GM12892 (cell line): ENCODE measurements around the gene COL6A2.

Experiments
- POLR2A ChIP-seq: IDR thresholded peaks from 2 replicates; pipeline ENCODE4 v1.6.1; 2011; ENCODE audit warnings: low read depth, low read length, control low read depth
- POLR2AphosphoS5 ChIP-seq: IDR thresholded peaks from 2 replicates; pipeline ENCODE4 v1.6.1; 2011; ENCODE audit warnings: low read depth, low read length, control low read depth

DNA sequence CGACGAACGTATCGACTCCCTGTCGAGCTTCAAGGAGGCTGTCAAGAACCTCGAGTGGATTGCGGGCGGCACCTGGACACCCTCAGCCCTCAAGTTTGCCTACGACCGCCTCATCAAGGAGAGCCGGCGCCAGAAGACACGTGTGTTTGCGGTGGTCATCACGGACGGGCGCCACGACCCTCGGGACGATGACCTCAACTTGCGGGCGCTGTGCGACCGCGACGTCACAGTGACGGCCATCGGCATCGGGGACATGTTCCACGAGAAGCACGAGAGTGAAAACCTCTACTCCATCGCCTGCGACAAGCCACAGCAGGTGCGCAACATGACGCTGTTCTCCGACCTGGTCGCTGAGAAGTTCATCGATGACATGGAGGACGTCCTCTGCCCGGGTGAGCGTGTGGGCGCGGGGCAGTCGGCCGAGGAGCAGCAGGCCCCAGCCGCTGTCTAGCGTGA is 28.0 kb downstream of the COL6A2 start:
- no peak for TF ChIP-seq POLR2A
- TF ChIP-seq POLR2AphosphoS5 = no peak
